ENCODE measurements around the gene OSCP1. TPM values are rescaled to one million over a fixed set of nuclear protein-coding genes. Genes with fewer than 3 reads are reported as not detected.

Gene OSCP1
- total RNA-seq, 1 experiment from 2014 or later: 5.5 TPM

DNA sequence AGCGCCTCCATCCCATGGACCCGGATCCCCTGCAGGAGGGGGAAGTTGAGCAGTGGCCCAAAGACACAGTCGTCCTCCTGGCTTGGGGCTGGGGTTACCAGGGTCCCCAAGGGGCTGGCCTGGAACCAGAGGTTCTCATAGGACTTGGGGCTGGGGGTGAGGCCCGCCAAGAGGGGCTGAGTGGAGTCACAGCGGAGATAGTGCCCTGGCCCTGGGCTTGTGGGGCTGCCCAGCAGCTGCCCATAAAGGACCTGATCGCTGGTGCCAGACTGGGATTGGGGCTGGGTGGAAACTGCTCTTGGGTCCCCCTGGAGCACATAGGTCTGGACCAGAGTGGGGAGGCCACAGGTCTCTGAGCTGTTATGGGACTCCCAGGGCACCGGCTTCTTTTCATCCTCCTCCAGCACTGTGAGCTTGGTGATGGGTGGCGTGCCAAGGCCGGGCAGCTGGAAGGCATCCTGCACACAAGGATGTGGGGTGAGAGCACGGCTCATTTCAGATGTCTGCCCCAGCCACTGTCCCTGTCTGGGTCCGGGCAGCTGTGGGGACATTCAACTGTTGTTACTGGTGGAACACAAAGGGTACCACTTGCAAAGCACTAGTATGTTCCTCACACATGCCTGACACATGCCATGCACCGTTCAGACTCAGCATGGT is 16.2 kb upstream of the OSCP1 start:
- in situ Hi-C loops (cut with HindIII; ENCODE audit: low pct_unique_long_range_greater_than_20kb, low sequenced_read_pairs) (no loop called here), intact Hi-C loops (cut with micrococcal nuclease; ENCODE audit: unreplicated experiment) (no loop called here)
- Histone ChIP-seq H3K9me3 (ENCODE audit: control insufficient read depth, insufficient read depth, low read depth, low read length) (no peaks in the 10 kb centered on the region), H3K4me1 (ENCODE audit: control insufficient read depth, insufficient read depth, low read length) (peaks cover 8% of the 10 kb centered on the region), H3K27me3 (ENCODE audit: control insufficient read depth, insufficient read depth, low read length) (no peaks in the 10 kb centered on the region), H3K4me3 (ENCODE audit: low read depth in 2 of 2, low read length in 2 of 2) (no peak overlapping the region), H3K36me3 (ENCODE audit: control insufficient read depth, insufficient read depth, low read length) (peaks cover 5% of the 10 kb centered on the region), H3K27ac (ENCODE audit: low read length) (no peak overlapping the region)
- DNase-seq (ENCODE audit: low read depth, low spot score): no peak
- CTCF ChIA-PET: no interaction called here
- TF ChIP-seq REST (IDR thresholded peaks at IDR 0.05; ENCODE audit: insufficient read depth in 1 of 2, low read depth in 2 of 2, low read length in 1 of 2) (no peak), POLR2AphosphoS5 (IDR thresholded peaks at IDR 0.05; ENCODE audit: low read depth, low read length) (no peak), SIN3A (IDR thresholded peaks at IDR 0.05; ENCODE audit: borderline replicate concordance, insufficient read depth, low read depth, low read length) (no peak), TCF7L2 (IDR thresholded peaks at IDR 0.05; ENCODE audit: low read depth, low read length) (no peak)
- TF ChIP-seq, protein P1, sequence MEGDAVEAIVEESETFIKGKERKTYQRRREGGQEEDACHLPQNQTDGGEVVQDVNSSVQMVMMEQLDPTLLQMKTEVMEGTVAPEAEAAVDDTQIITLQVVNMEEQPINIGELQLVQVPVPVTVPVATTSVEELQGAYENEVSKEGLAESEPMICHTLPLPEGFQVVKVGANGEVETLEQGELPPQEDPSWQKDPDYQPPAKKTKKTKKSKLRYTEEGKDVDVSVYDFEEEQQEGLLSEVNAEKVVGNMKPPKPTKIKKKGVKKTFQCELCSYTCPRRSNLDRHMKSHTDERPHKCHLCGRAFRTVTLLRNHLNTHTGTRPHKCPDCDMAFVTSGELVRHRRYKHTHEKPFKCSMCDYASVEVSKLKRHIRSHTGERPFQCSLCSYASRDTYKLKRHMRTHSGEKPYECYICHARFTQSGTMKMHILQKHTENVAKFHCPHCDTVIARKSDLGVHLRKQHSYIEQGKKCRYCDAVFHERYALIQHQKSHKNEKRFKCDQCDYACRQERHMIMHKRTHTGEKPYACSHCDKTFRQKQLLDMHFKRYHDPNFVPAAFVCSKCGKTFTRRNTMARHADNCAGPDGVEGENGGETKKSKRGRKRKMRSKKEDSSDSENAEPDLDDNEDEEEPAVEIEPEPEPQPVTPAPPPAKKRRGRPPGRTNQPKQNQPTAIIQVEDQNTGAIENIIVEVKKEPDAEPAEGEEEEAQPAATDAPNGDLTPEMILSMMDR (IDR thresholded peaks at IDR 0.05): no peak
- POLR2A ChIA-PET: no interaction called here
- BruUV-seq (replicated peaks): no TSS peak
- no peak for ATAC-seq

DNA sequence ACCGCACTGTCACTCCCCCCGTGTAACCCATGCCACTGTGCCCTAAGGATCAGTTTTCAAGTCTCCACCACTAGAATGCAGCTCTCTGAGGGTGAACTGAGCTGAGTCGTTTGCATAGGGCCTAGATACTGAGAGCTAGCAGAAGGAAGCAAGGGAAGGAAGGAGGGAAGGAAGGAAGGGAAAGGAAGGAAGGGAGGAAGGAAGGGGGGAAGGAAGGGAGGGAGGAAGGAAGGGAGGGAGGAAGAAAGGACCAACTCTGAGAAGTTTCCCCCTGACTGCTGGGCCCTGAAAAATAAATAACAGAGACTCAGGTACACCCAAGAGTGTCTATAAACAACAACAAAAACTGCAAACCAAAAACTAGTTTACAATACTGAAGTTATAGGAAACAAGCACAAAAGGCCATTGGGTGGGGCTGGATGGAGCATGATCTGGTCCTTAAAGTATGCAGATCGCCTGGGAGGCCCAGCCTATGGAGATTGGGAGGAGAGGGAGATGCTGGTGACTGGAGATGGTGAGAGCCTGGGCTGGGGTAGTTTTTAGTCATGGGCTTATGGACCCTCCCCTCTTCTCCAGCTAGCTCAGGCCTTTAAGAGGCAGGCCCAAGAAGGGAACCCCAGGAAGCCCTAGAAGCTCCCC is 15.6 kb upstream of the OSCP1 start:
- H3K27ac ChIP-seq (ENCODE audit: low read length): peak overlapping the region; percentile 91; the same call in 1 of the 2 replicates
- BruUV-seq (replicated peaks): no TSS peak
- peaks cover 8% of the 10 kb centered on the region for H3K4me1 ChIP-seq (ENCODE audit: control insufficient read depth, insufficient read depth, low read length)
- no peaks in the 10 kb centered on the region for H3K27me3 ChIP-seq (ENCODE audit: control insufficient read depth, insufficient read depth, low read length)
- ATAC-seq (no peak), DNase-seq (ENCODE audit: low read depth, low spot score) (no peak)
- peaks cover 7% of the 10 kb centered on the region for H3K36me3 ChIP-seq (ENCODE audit: control insufficient read depth, insufficient read depth, low read length)
- no peaks in the 10 kb centered on the region for H3K9me3 ChIP-seq (ENCODE audit: control insufficient read depth, insufficient read depth, low read depth, low read length)
- intact Hi-C loops (cut with micrococcal nuclease; ENCODE audit: unreplicated experiment): no loop called here
- CTCF ChIA-PET: no interaction called here
- POLR2A ChIA-PET: no interaction called here
- TF ChIP-seq POLR2AphosphoS5 (IDR thresholded peaks at IDR 0.05; ENCODE audit: low read depth, low read length): no peak
- TF ChIP-seq TCF7L2 (IDR thresholded peaks at IDR 0.05; ENCODE audit: low read depth, low read length): no peak
- TF ChIP-seq REST (IDR thresholded peaks at IDR 0.05; ENCODE audit: insufficient read depth in 1 of 2, low read depth in 2 of 2, low read length in 1 of 2): no peak
- TF ChIP-seq SIN3A (IDR thresholded peaks at IDR 0.05; ENCODE audit: borderline replicate concordance, insufficient read depth, low read depth, low read length): no peak
- TF ChIP-seq, protein P1 (IDR thresholded peaks at IDR 0.05): no peak
- no peak overlapping the region for H3K4me3 ChIP-seq (ENCODE audit: low read depth in 2 of 2, low read length in 2 of 2)
- in situ Hi-C loops (cut with HindIII; ENCODE audit: low pct_unique_long_range_greater_than_20kb, low sequenced_read_pairs): no loop called here
